PFSK-1 (cell line): ENCODE results near the gene MCUB.

ENCODE experiments used
- POLR2AphosphoS5 ChIP-seq: IDR thresholded peaks from 2 replicates; pipeline ENCODE4 v1.6.1; 2012; ENCODE audit warnings: low read depth, mild to moderate bottlenecking, control low read depth, low read length, moderate library complexity
- REST ChIP-seq, 2 experiments: IDR thresholded peaks; 2 replicates each; pipeline versions ENCODE4 v1.6.1 to v1.8.0; 2011 to 2012; ENCODE audit warnings: low read depth in 2 of 2, low read length in 2 of 2, control low read depth in 1 of 2, inconsistent platforms in 1 of 2, mild to moderate bottlenecking in 1 of 2, moderate library complexity in 1 of 2; ENCODE audit not compliant: insufficient read depth in 1 of 2
- SIN3A ChIP-seq: IDR thresholded peaks from 2 replicates; pipeline ENCODE4 v1.6.1; 2012; ENCODE audit warnings: mild to moderate bottlenecking, low read length, moderate library complexity, borderline replicate concordance; ENCODE audit not compliant: insufficient read depth
- TAF1 ChIP-seq: IDR thresholded peaks from 2 replicates; pipeline ENCODE4 v1.6.1; 2012; ENCODE audit warnings: low read length, control low read depth, borderline replicate concordance; ENCODE audit not compliant: insufficient read depth

- TF ChIP-seq POLR2AphosphoS5 (no peak), TAF1 (no peak), REST (IDR thresholded peaks at IDR 0.05; ENCODE audit: insufficient read depth in 1 of 2, low read depth in 2 of 2, low read length in 2 of 2) (no peak), SIN3A (no peak)
Measured at GRCh38 chr4:109648997-109649575, 89.0 kb downstream of the MCUB start.
